ENCODE measurements around the gene ROBO1. TPM values are rescaled to one million over a fixed set of nuclear protein-coding genes. Genes with fewer than 3 reads are reported as not detected.
"Not testable (repeated sequence)": the region's sequence is repeated elsewhere in the genome, so short reads cannot be mapped to it uniquely, and the experiment has no call there.

Gene ROBO1
- total and polyA plus RNA-seq, 2 donors from 2014 or later, result 2.1 to 22.1 TPM

GRCh38 chr3:78887547-78888011 lies 880.2 kb downstream of the ROBO1 start:
- Histone ChIP-seq H3K4me1 (ENCODE audit: control insufficient read depth in 2 of 3, insufficient read depth in 2 of 3, low read depth in 1 of 3, low read length in 3 of 3) (no peaks in the 10 kb centered on the region), H3K9ac (ENCODE audit: low read length in 3 of 3) (no peak overlapping the region), H3K36me3 (ENCODE audit: control insufficient read depth in 2 of 3, insufficient read depth in 3 of 3, low read length in 3 of 3) (no peaks in the 10 kb centered on the region), H3K9me3 (ENCODE audit: control insufficient read depth in 2 of 3, insufficient read depth in 1 of 3, low read length in 3 of 3) (no peaks in the 10 kb centered on the region), H3K4me3 (ENCODE audit: low read length in 3 of 3) (no peak overlapping the region), H3K27ac (ENCODE audit: low read depth in 2 of 2, low read length in 2 of 2) (no peak overlapping the region), H3K27me3 (ENCODE audit: control insufficient read depth, insufficient read depth, low read length) (no peaks in the 10 kb centered on the region)
- no peak for TF ChIP-seq CTCF (IDR thresholded peaks at IDR 0.05; ENCODE audit: borderline replicate concordance, extremely low read depth, insufficient read depth)
- no peak for FAIRE-seq
- intact Hi-C loops (cut with DNase I), result no loop called here
- DNase-seq, result no peak

- Histone ChIP-seq H3K27ac (ENCODE audit: low read depth in 2 of 2, low read length in 2 of 2) (no peak overlapping the region), H3K4me1 (ENCODE audit: control insufficient read depth in 2 of 3, insufficient read depth in 2 of 3, low read depth in 1 of 3, low read length in 3 of 3) (no peaks in the 10 kb centered on the region), H3K27me3 (ENCODE audit: control insufficient read depth, insufficient read depth, low read length) (no peaks in the 10 kb centered on the region), H3K36me3 (ENCODE audit: control insufficient read depth in 2 of 3, insufficient read depth in 3 of 3, low read length in 3 of 3) (no peaks in the 10 kb centered on the region), H3K9me3 (ENCODE audit: control insufficient read depth in 2 of 3, insufficient read depth in 1 of 3, low read length in 3 of 3) (no peaks in the 10 kb centered on the region), H3K4me3 (ENCODE audit: low read length in 3 of 3) (no peak overlapping the region), H3K9ac (ENCODE audit: low read length in 3 of 3) (no peak overlapping the region)
- DNase-seq, result no peak
- TF ChIP-seq CTCF (IDR thresholded peaks at IDR 0.05; ENCODE audit: borderline replicate concordance, extremely low read depth, insufficient read depth), result no peak
- no peak for FAIRE-seq
- intact Hi-C loops (cut with DNase I), result no loop called here
Observed at GRCh38 chr3:78887029-78887428, 880.8 kb downstream of the ROBO1 start.

- DNase-seq; H3K4me3 ChIP-seq (ENCODE audit: low read length in 3 of 3); H3K27me3 ChIP-seq (ENCODE audit: control insufficient read depth, insufficient read depth, low read length); H3K27ac ChIP-seq (ENCODE audit: low read depth in 2 of 2, low read length in 2 of 2); H3K9me3 ChIP-seq (ENCODE audit: control insufficient read depth in 2 of 3, insufficient read depth in 1 of 3, low read length in 3 of 3); H3K36me3 ChIP-seq (ENCODE audit: control insufficient read depth in 2 of 3, insufficient read depth in 3 of 3, low read length in 3 of 3); intact Hi-C loops (cut with DNase I); H3K9ac ChIP-seq (ENCODE audit: low read length in 3 of 3); FAIRE-seq; H3K4me1 ChIP-seq (ENCODE audit: control insufficient read depth in 2 of 3, insufficient read depth in 2 of 3, low read depth in 1 of 3, low read length in 3 of 3): not testable (repeated sequence)
Observed at GRCh38 chr3:78884567-78884966, 883.2 kb downstream of the ROBO1 start.

GRCh38 chr3:78882251-78882650 lies 885.5 kb downstream of the ROBO1 start:
- H3K4me1 ChIP-seq (ENCODE audit: control insufficient read depth in 2 of 3, insufficient read depth in 2 of 3, low read depth in 1 of 3, low read length in 3 of 3), result no peaks in the 10 kb centered on the region
- no peaks in the 10 kb centered on the region for H3K9me3 ChIP-seq (ENCODE audit: control insufficient read depth in 2 of 3, insufficient read depth in 1 of 3, low read length in 3 of 3)
- no peak for FAIRE-seq
- no peaks in the 10 kb centered on the region for H3K27me3 ChIP-seq (ENCODE audit: control insufficient read depth, insufficient read depth, low read length)
- no peak overlapping the region for H3K27ac ChIP-seq (ENCODE audit: low read depth in 2 of 2, low read length in 2 of 2)
- no peak for TF ChIP-seq CTCF (IDR thresholded peaks at IDR 0.05; ENCODE audit: borderline replicate concordance, extremely low read depth, insufficient read depth)
- H3K9ac ChIP-seq (ENCODE audit: low read length in 3 of 3), result no peak overlapping the region
- no peak for DNase-seq
- intact Hi-C loops (cut with DNase I), result no loop called here
- H3K36me3 ChIP-seq (ENCODE audit: control insufficient read depth in 2 of 3, insufficient read depth in 3 of 3, low read length in 3 of 3), result no peaks in the 10 kb centered on the region
- H3K4me3 ChIP-seq (ENCODE audit: low read length in 3 of 3), result no peak overlapping the region

All from kidney (tissue), 14 donors.